Gastrocnemius medialis (tissue), 4 donors: ENCODE measurements around the gene MAP2K5.

ENCODE experiments used
- POLR2A ChIP-seq, 2 donors: fragments of 450-650 bp; IDR thresholded peaks; one replicate each; pipeline ENCODE4 v1.6.1; 2017; ENCODE audit warnings: antibody characterized with exemption in 2 of 2, mild to moderate bottlenecking in 2 of 2, moderate library complexity in 2 of 2
- TF ChIP-seq, protein P1 (sequence below), 5 experiments: fragments of 450-650 bp in 3 of 5; fragments of 200-600 bp in 2 of 5; sonication (generic) in 2 of 5; IDR thresholded peaks in 4 of 5; conservative IDR thresholded peaks in 1 of 5; 1 replicate in 4 of 5; 2 replicates in 1 of 5; pipeline ENCODE4 v1.5.1; 2016 to 2019; ENCODE audit warnings: antibody characterized with exemption in 5 of 5, mild to moderate bottlenecking in 3 of 5, moderate library complexity in 3 of 5

DNA sequence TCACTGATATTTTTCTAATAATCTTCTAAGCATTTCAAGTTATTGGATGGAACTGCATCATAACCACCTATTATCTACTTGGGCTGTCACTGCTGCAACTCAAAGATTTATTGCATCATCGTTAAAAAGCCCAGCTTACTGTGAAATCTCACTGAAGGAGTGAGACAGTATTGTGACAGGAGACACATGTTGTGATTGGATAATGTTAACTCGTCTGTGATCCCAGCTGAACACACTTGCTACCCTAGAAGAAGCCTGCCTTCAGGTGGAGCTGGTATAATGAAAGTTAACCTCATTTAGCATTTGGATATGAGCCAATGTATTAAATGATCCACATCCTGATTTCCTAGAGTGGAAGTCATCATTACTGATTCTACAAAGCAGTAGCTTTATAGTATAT, 138.1 kb downstream of the MAP2K5 start:
- TF ChIP-seq, protein P1, sequence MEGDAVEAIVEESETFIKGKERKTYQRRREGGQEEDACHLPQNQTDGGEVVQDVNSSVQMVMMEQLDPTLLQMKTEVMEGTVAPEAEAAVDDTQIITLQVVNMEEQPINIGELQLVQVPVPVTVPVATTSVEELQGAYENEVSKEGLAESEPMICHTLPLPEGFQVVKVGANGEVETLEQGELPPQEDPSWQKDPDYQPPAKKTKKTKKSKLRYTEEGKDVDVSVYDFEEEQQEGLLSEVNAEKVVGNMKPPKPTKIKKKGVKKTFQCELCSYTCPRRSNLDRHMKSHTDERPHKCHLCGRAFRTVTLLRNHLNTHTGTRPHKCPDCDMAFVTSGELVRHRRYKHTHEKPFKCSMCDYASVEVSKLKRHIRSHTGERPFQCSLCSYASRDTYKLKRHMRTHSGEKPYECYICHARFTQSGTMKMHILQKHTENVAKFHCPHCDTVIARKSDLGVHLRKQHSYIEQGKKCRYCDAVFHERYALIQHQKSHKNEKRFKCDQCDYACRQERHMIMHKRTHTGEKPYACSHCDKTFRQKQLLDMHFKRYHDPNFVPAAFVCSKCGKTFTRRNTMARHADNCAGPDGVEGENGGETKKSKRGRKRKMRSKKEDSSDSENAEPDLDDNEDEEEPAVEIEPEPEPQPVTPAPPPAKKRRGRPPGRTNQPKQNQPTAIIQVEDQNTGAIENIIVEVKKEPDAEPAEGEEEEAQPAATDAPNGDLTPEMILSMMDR (IDR thresholded peaks at IDR 0.05 in 4 of 5, conservative IDR thresholded peaks at IDR 0.05 in 1 of 5): no peak
- no peak for TF ChIP-seq POLR2A (IDR thresholded peaks at IDR 0.05)
